Measurements from ENCODE around the gene SZT2. TPM values are rescaled to one million over a fixed set of nuclear protein-coding genes. Genes with fewer than 3 reads are reported as not detected.

SZT2 gene
- total RNA-seq, 2 donors from 2014 or later: 25.9 to 61.6 TPM

- intact Hi-C loops (cut with DNase I): no loop called here
These were observed 43.1 kb upstream of the SZT2 start for GRCh38 chr1:43346636-43347035.

GRCh38 chr1:43348343-43348808 is 41.3 kb upstream of the SZT2 start:
- Histone ChIP-seq H3K36me3 (replicated peaks in 1 of 2; ENCODE audit: insufficient read depth in 1 of 2, low read depth in 2 of 2) (no peaks in the 10 kb centered on the region), H3K9me3 (no peaks in the 10 kb centered on the region), H3K4me1 (peaks cover 20% of the 10 kb centered on the region), H3K27ac (peak overlapping the region; percentile 96 to 99 (median 98)), H3K27me3 (no peaks in the 10 kb centered on the region), H3K4me3 (peak overlapping the region in 1 of 2 donors; percentile 37)
- 14 to 35% methylated on average over 2 to 22 of the region's 22 CpGs for WGBS, 2 donors
- DNase-seq (peak in 1 of 4 donors; percentile 70), ATAC-seq (peak; percentile 39)
- TF ChIP-seq CTCF (IDR thresholded peaks at IDR 0.05) (peak in 1 of 7 experiments; percentile 19), POLR2A (IDR thresholded peaks at IDR 0.05) (no peak)
- intact Hi-C loops (cut with DNase I): no loop called here

More at GRCh38 chr1:43346636-43347035, 43.1 kb upstream of the SZT2 start:
- Histone ChIP-seq H3K27me3 (no peaks in the 10 kb centered on the region), H3K9me3 (no peaks in the 10 kb centered on the region), H3K4me1 (peaks cover 20% of the 10 kb centered on the region), H3K4me3 (no peak overlapping the region), H3K36me3 (replicated peaks in 1 of 2; ENCODE audit: insufficient read depth in 1 of 2, low read depth in 2 of 2) (no peaks in the 10 kb centered on the region), H3K27ac (no peak overlapping the region)
- ATAC-seq (no peak), DNase-seq (no peak)
- TF ChIP-seq POLR2A (IDR thresholded peaks at IDR 0.05) (no peak), CTCF (IDR thresholded peaks at IDR 0.05) (no peak)
- 89 to 91% methylated on average over 5 of the region's 5 CpGs for WGBS, 2 donors

- TF ChIP-seq CTCF (IDR thresholded peaks at IDR 0.05) (peak in 2 of 7 experiments; percentile 13 to 22), POLR2A (IDR thresholded peaks at IDR 0.05) (peak; percentile 70 to 97 (median 93))
- H3K27ac ChIP-seq: peak overlapping the region; percentile 96 to 99 (median 98)
- 10 to 16% methylated on average over 19 to 69 of the region's 72 CpGs for WGBS, 2 donors
- H3K36me3 ChIP-seq (replicated peaks in 1 of 2; ENCODE audit: insufficient read depth in 1 of 2, low read depth in 2 of 2): no peaks in the 10 kb centered on the region
- DNase-seq (peak; percentile 95 to 97 (median 96)), ATAC-seq (peak; percentile 92)
- no peaks in the 10 kb centered on the region for H3K9me3 ChIP-seq
- peaks cover 20% of the 10 kb centered on the region for H3K4me1 ChIP-seq
- intact Hi-C loops (cut with DNase I): no loop called here
- H3K27me3 ChIP-seq: no peaks in the 10 kb centered on the region
- H3K4me3 ChIP-seq: peak overlapping the region in 1 of 2 donors; percentile 37
These were observed 40.7 kb upstream of the SZT2 start for GRCh38 chr1:43348809-43349593.

- H3K27me3 ChIP-seq: no peaks in the 10 kb centered on the region
- DNase-seq (no peak), ATAC-seq (no peak)
- 31 to 36% methylated on average over 11 of the region's 11 CpGs for WGBS, 2 donors
- no peak for TF ChIP-seq CTCF (IDR thresholded peaks at IDR 0.05)
- no peak for TF ChIP-seq POLR2A (IDR thresholded peaks at IDR 0.05)
- H3K27ac ChIP-seq: peak overlapping the region; percentile 96 to 99 (median 98)
- intact Hi-C loops (cut with DNase I): loop anchor here (10.0 kb wide), 1 partner anchor 55 kb away; no protein-coding TSS in a partner anchor
- peaks cover 18% of the 10 kb centered on the region for H3K4me1 ChIP-seq
- no peaks in the 10 kb centered on the region for H3K36me3 ChIP-seq (replicated peaks in 1 of 2; ENCODE audit: insufficient read depth in 1 of 2, low read depth in 2 of 2)
- no peak overlapping the region for H3K4me3 ChIP-seq
- H3K9me3 ChIP-seq: no peaks in the 10 kb centered on the region
These were observed 39.9 kb upstream of the SZT2 start for GRCh38 chr1:43349594-43350306.
